Psoas muscle (tissue), 8 donors: ENCODE measurements around the gene PDZD4. TPM values are rescaled to one million over a fixed set of nuclear protein-coding genes. Genes with fewer than 3 reads are reported as not detected.

Experiments used
- ATAC-seq, 4 donors: fragments of 200-7000 bp; cut with Tn5 transposase; one replicate each; pipeline ENCODE4 v1.9.1; 2020; ENCODE audit warnings: moderate library complexity in 3 of 4, mild to moderate bottlenecking in 2 of 4
- DNase-seq, 2 donors: peaks; one replicate each; pipeline ENCODE4 v3.0.0-alpha.2; 2020
- H3K27ac ChIP-seq: fragments of 200-600 bp; one replicate; pipeline ENCODE4 v1.8.0; 2022
- H3K27me3 ChIP-seq, 3 donors: fragments of 200-600 bp in 1 of 3; one replicate each; pipeline versions ENCODE4 v1.6.1 to v1.8.0; 2013 to 2022; ENCODE audit warnings: low read length in 2 of 3, mild to moderate bottlenecking in 2 of 3, moderate library complexity in 1 of 3; ENCODE audit not compliant: insufficient read depth in 3 of 3
- H3K36me3 ChIP-seq, 2 donors: fragments of 200-600 bp in 1 of 2; one replicate each; pipeline versions ENCODE4 v1.6.1 to v1.8.0; 2013 to 2022; ENCODE audit warnings: low read depth in 1 of 2, mild to moderate bottlenecking in 1 of 2, moderate library complexity in 1 of 2; ENCODE audit not compliant: insufficient read depth in 1 of 2
- H3K4me1 ChIP-seq: fragments of 200-600 bp; one replicate; pipeline ENCODE4 v1.8.0; 2022
- H3K4me3 ChIP-seq: fragments of 200-600 bp; one replicate; pipeline ENCODE4 v1.8.0; 2022; ENCODE audit warnings: mild to moderate bottlenecking
- H3K9me3 ChIP-seq: fragments of 200-600 bp; one replicate; pipeline ENCODE4 v1.8.0; 2022
- CTCF ChIP-seq: fragments of 200-600 bp; IDR thresholded peaks from one replicate; pipeline ENCODE4 v1.8.0; 2022; ENCODE audit warnings: antibody characterized with exemption
- WGBS, 3 donors: extraction: QIAGEN DNeasy Blood & Tissue Kit; methylation state at CpG; one replicate each; pipeline versions ENCODE4 v1.1.6 to v1.1.7; 2013; 5-methylcytosine and 5-hydroxymethylcytosine counted together
- intact Hi-C, 2 donors: fragments of 100-400 bp; cut with DNase I; formaldehyde crosslinking; loops; one replicate each; pipeline versions ENCODE4 v1.11.0 to v1.14.2; 2022
- polyA plus RNA-seq, 3 donors: library from polyadenylated mRNA; stranded (reverse); fragments of 200-250 nt; gene quantifications; one replicate each; pipeline ENCODE4 v1.2.3, GENCODE V29; 2013
- total RNA-seq, 4 donors: library from RNA; stranded (reverse); fragmentation: NEBNext Ultra II Directional in 2 of 4; extraction: Animal tissue kit (Norgen Biotek cat#: 25700) in 2 of 4; gene quantifications; one replicate each; pipeline versions ENCODE4 v1.2.1 to v1.2.4, GENCODE V29; 2021 to 2023
- donor health status: healthy with polysubstance abuse.
- donor health status: DM: no; HTN: no; CAD: no; lungs with moderate emphysema.
- donor health status: Bipolar disorder and iron deficiency.
- donor health status: healthy.
- donor health status: DM: yes; HTN: yes; CAD: no.
- donor health status: DM: no; HTN: no; CAD: no.
- donor health status: DM: no; HTN: no; CAD: no.
- donor health status: DM: yes; HTN: yes; CAD: no.

The PDZD4 gene
- total and polyA plus RNA-seq, 7 donors, result 0.50 to 2.1 (median 1.3) TPM

- Histone ChIP-seq H3K27ac (no peak overlapping the region), H3K4me1 (no peaks in the 10 kb centered on the region), H3K9me3 (no peaks in the 10 kb centered on the region), H3K36me3 (no peaks in the 10 kb centered on the region), H3K27me3 (peaks cover 0 to 23% (median 0%) of the 10 kb centered on the region in 3 donors), H3K4me3 (no peak overlapping the region)
- ATAC-seq (no peak), DNase-seq (no peak)
- intact Hi-C loops, result no loop called here
- WGBS, 3 donors, result 58 to 71% (median 64%) methylated on average over 3 of the region's 3 CpGs
- no peak for TF ChIP-seq CTCF
Observed at GRCh38 chrX:153853180-153853901, 23.0 kb upstream of the PDZD4 start.

- 71 to 73% (median 72%) methylated on average over 3 of the region's 3 CpGs for WGBS, 3 donors
- intact Hi-C loops, result no loop called here
- H3K27me3 ChIP-seq, result peaks cover 0 to 30% (median 0%) of the 10 kb centered on the region in 3 donors
Observed at GRCh38 chrX:153851981-153852380, 21.6 kb upstream of the PDZD4 start.

GRCh38 chrX:153848325-153848724 lies 18.0 kb upstream of the PDZD4 start:
- 51 to 67% (median 63%) methylated on average over 3 of the region's 3 CpGs for WGBS, 3 donors
- H3K9me3 ChIP-seq, result no peaks in the 10 kb centered on the region
- TF ChIP-seq CTCF, result no peak
- no peak for DNase-seq
- H3K27ac ChIP-seq, result no peak overlapping the region
- H3K4me1 ChIP-seq, result no peaks in the 10 kb centered on the region
- H3K36me3 ChIP-seq, result no peaks in the 10 kb centered on the region
- peaks cover 0 to 29% (median 0%) of the 10 kb centered on the region in 3 donors for H3K27me3 ChIP-seq
- no peak overlapping the region for H3K4me3 ChIP-seq
- intact Hi-C loops, result no loop called here
- no peak for ATAC-seq

More at GRCh38 chrX:153851981-153852380, 21.6 kb upstream of the PDZD4 start:
- DNase-seq (no peak), ATAC-seq (no peak)
- no peaks in the 10 kb centered on the region for H3K4me1 ChIP-seq
- no peak for TF ChIP-seq CTCF
- H3K9me3 ChIP-seq, result no peaks in the 10 kb centered on the region
- no peak overlapping the region for H3K4me3 ChIP-seq
- H3K36me3 ChIP-seq, result no peaks in the 10 kb centered on the region
- H3K27ac ChIP-seq, result no peak overlapping the region

- Histone ChIP-seq H3K9me3 (no peaks in the 10 kb centered on the region), H3K4me3 (no peak overlapping the region), H3K27ac (no peak overlapping the region), H3K36me3 (no peaks in the 10 kb centered on the region), H3K4me1 (no peaks in the 10 kb centered on the region), H3K27me3 (peaks cover 0 to 34% (median 0%) of the 10 kb centered on the region in 3 donors)
- intact Hi-C loops, result no loop called here
- TF ChIP-seq CTCF, result no peak
- WGBS, 3 donors, result 12 to 34% (median 25%) methylated on average over 3 of the region's 3 CpGs
- DNase-seq (no peak), ATAC-seq (no peak)
Observed at GRCh38 chrX:153845842-153846241, 15.5 kb upstream of the PDZD4 start.

GRCh38 chrX:153845195-153845594 lies 14.9 kb upstream of the PDZD4 start:
- ATAC-seq (no peak), DNase-seq (no peak)
- H3K27ac ChIP-seq, result no peak overlapping the region
- intact Hi-C loops, result no loop called here
- H3K36me3 ChIP-seq, result no peaks in the 10 kb centered on the region
- H3K27me3 ChIP-seq, result peaks cover 0 to 34% (median 0%) of the 10 kb centered on the region in 3 donors
- no peak for TF ChIP-seq CTCF
- 33 to 47% (median 34%) methylated on average over 5 to 6 of the region's 6 CpGs for WGBS, 3 donors
- H3K9me3 ChIP-seq, result no peaks in the 10 kb centered on the region
- H3K4me1 ChIP-seq, result no peaks in the 10 kb centered on the region
- H3K4me3 ChIP-seq, result no peak overlapping the region
